K562 (cell line): ENCODE results near the gene ZNF785. TPM values are rescaled to one million over a fixed set of nuclear protein-coding genes. Genes with fewer than 3 reads are reported as not detected.

Experiments
- CLOCK ChIP-seq: fragments of 250-450 bp; sonication (Bioruptor Pico); IDR thresholded peaks from 2 replicates; pipeline ENCODE4 v1.4.0; 2020; ENCODE audit warnings: mild to moderate bottlenecking, moderate library complexity, borderline replicate concordance
- ILF3 ChIP-seq: fragments of 450-650 bp; IDR thresholded peaks from 2 replicates; pipeline ENCODE4 v1.6.1; 2018; ENCODE audit warnings: antibody characterized with exemption, mild to moderate bottlenecking, moderate library complexity, borderline replicate concordance
- PREB ChIP-seq: sonication (generic); formaldehyde crosslinking; IDR thresholded peaks from 2 replicates; pipeline ENCODE4 v1.8.1; 2023; ENCODE audit warnings: mild to moderate bottlenecking, missing genetic modification reagents
- ZBTB40 ChIP-seq, 2 experiments: fragments of 450-650 bp in 1 of 2; sonication (generic) in 1 of 2; formaldehyde crosslinking in 1 of 2; IDR thresholded peaks; 2 replicates each; pipeline versions ENCODE4 v1.7.1 to v1.9.0; 2016 to 2022; ENCODE audit warnings: inconsistent platforms in 1 of 2, mild to moderate bottlenecking in 1 of 2, missing genetic modification reagents in 1 of 2
- ZNF449 ChIP-seq: fragments of 250-450 bp; sonication (Bioruptor Pico); IDR thresholded peaks from 2 replicates; pipeline ENCODE4 v1.8.0; 2022; ENCODE audit warnings: moderate library complexity, mild to moderate bottlenecking, inconsistent platforms
- ZNF668 ChIP-seq: fragments of 250-450 bp; sonication (Bioruptor Pico); IDR thresholded peaks from 2 replicates; pipeline ENCODE4 v1.8.0; 2022; ENCODE audit warnings: mild to moderate bottlenecking, inconsistent platforms
- polyA plus RNA-seq, 8 experiments: library from polyadenylated mRNA; depleted of rRNA in 4 of 8; stranded (reverse) in 5 of 8; unstranded in 3 of 8; fragments of >200 nt; fragmentation: Nextera tagmentation in 2 of 8; fragmentation: Illumina TruSeq in 1 of 8; extraction: Ambion mirVana in 2 of 8; extraction: Trizol in 1 of 8; gene quantifications; 2 replicates each; pipeline versions ENCODE4 v1.2.1 to v1.2.3, GENCODE V29; 2011 to 2014; ENCODE audit warnings: inconsistent platforms in 1 of 8, missing spikeins in 1 of 8
- total RNA-seq, 7 experiments: library from RNA; depleted of rRNA in 6 of 7; stranded (reverse); fragments of >200 nt in 6 of 7; fragmentation: Illumina TruSeq in 2 of 7; extraction: Trizol in 2 of 7; gene quantifications; 2 replicates each; pipeline versions ENCODE4 v1.2.1 to v1.2.3, GENCODE V29; 2011 to 2021; ENCODE audit warnings: low replicate concordance in 1 of 7

The ZNF785 gene
- total and polyA plus RNA-seq, 9 of the 15 experiments (the other 6 are each of a cell fraction or from before 2014, with no cell fraction given): 0.64 to 11.0 (median 6.4) TPM

GRCh38 chr16:30582611-30583340 is 2.7 kb downstream of the ZNF785 start (continued):
- TF ChIP-seq CLOCK (CRISPR knock-in tag) (no peak), ZNF668 (CRISPR knock-in tag) (no peak), ZNF449 (CRISPR knock-in tag) (no peak), ZBTB40 (IDR thresholded peaks at IDR 0.05) (no peak), ZBTB40 (CRISPR knock-in tag; IDR thresholded peaks at IDR 0.05) (no peak), PREB (CRISPR knock-in tag) (no peak), ILF3 (no peak)
- TF ChIP-seq, all 486 proteins: peak for 3
